IMR-90 (cell line): ENCODE measurements around the gene ANO10. TPM values are rescaled to one million over a fixed set of nuclear protein-coding genes. Genes with fewer than 3 reads are reported as not detected.

ENCODE experiments used
- ATAC-seq: fragments of 200-7000 bp; cut with Tn5 transposase; 2 replicates; pipeline ENCODE4 v1.9.1; 2020; ENCODE audit warnings: low read depth, mild to moderate bottlenecking, moderate library complexity
- BruUV-seq: library from RNA; stranded (reverse); fragments of 400-500 nt; replicated peaks from 2 replicates; lab custom pipeline; 2021; lab: Mats Ljungman, UMichigan
- CTCF ChIA-PET: fragments of 300-600 bp; formaldehyde crosslinking; extraction: SDS; loops from one replicate; lab custom pipeline; 2021; ENCODE audit warnings: antibody characterized with exemption; lab: Yijun Ruan, JAX
- POLR2A ChIA-PET: fragments of 300-600 bp; sonication (Branson Sonifier 250); formaldehyde crosslinking; loops from one replicate; lab custom pipeline; 2022; ENCODE audit warnings: antibody characterized with exemption; ENCODE audit not compliant: unreplicated experiment; lab: Charles Lee
- DNase-seq: peaks from one replicate; pipeline ENCODE4 v3.0.0; 2013
- H2AFZ ChIP-seq: replicated peaks from 2 replicates; pipeline ENCODE3; 2013; ENCODE audit warnings: low read length, mild to moderate bottlenecking; ENCODE audit not compliant: poor library complexity
- H2AK5ac ChIP-seq: 2 replicates; pipeline ENCODE4 v1.6.1; 2013; ENCODE audit warnings: low read depth, low read length, inconsistent platforms
- H2AK9ac ChIP-seq: replicated peaks from 2 replicates; pipeline ENCODE3; 2013; ENCODE audit warnings: mild to moderate bottlenecking, low read depth, low read length, moderate library complexity; ENCODE audit not compliant: poor library complexity
- H2BK120ac ChIP-seq: 2 replicates; pipeline ENCODE4 v1.6.1; 2013; ENCODE audit warnings: low read depth, low read length, inconsistent platforms
- H2BK15ac ChIP-seq: 3 replicates; pipeline ENCODE4 v1.6.1; 2013; ENCODE audit warnings: low read depth, low read length, inconsistent platforms
- H2BK20ac ChIP-seq: 2 replicates; pipeline ENCODE4 v1.6.1; 2013; ENCODE audit warnings: low read depth, mild to moderate bottlenecking, inconsistent platforms, low read length, moderate library complexity
- H2BK5ac ChIP-seq: 2 replicates; pipeline ENCODE4 v1.6.1; 2013; ENCODE audit warnings: mild to moderate bottlenecking, low read depth, low read length, inconsistent platforms; ENCODE audit not compliant: poor library complexity, severe bottlenecking
- H3K14ac ChIP-seq: replicated peaks from 2 replicates; pipeline ENCODE4 v1.6.1; 2013; ENCODE audit warnings: low read depth, low read length, inconsistent platforms
- H3K18ac ChIP-seq: 2 replicates; pipeline ENCODE4 v1.6.1; 2013; ENCODE audit warnings: low read depth, low read length, control low read depth
- H3K23ac ChIP-seq: 2 replicates; pipeline ENCODE4 v1.6.1; 2013; ENCODE audit warnings: low read depth, low read length, inconsistent platforms
- H3K27ac ChIP-seq: 2 replicates; pipeline ENCODE4 v1.5.1; 2013; ENCODE audit warnings: mild to moderate bottlenecking, control low read depth, low read length; ENCODE audit not compliant: insufficient read depth
- H3K27me3 ChIP-seq: 2 replicates; pipeline ENCODE4 v1.6.1; 2013; ENCODE audit warnings: low read length; ENCODE audit not compliant: control insufficient read depth, insufficient read depth
- H3K36me3 ChIP-seq: 2 replicates; pipeline ENCODE4 v1.6.1; 2013; ENCODE audit warnings: low read length, mixed read lengths; ENCODE audit not compliant: control insufficient read depth, insufficient read depth
- H3K4ac ChIP-seq: 2 replicates; pipeline ENCODE4 v1.6.1; 2013; ENCODE audit warnings: low read depth, low read length, inconsistent platforms
- H3K4me1 ChIP-seq: 2 replicates; pipeline ENCODE4 v1.6.1; 2013; ENCODE audit warnings: low read length, mixed read lengths; ENCODE audit not compliant: control insufficient read depth, insufficient read depth
- H3K4me2 ChIP-seq: 2 replicates; pipeline ENCODE4 v1.6.1; 2013; ENCODE audit warnings: low read depth, mild to moderate bottlenecking, control low read depth, low read length, moderate library complexity
- H3K4me3 ChIP-seq: 2 replicates; pipeline ENCODE4 v1.5.1; 2013; ENCODE audit warnings: low read depth, mild to moderate bottlenecking, control low read depth, low read length, moderate library complexity; ENCODE audit not compliant: insufficient read depth
- H3K56ac ChIP-seq: 2 replicates; pipeline ENCODE4 v1.6.1; 2013; ENCODE audit warnings: low read length, inconsistent platforms; ENCODE audit not compliant: insufficient read depth; ENCODE audit errors: extremely low read depth
- H3K79me1 ChIP-seq, 2 experiments: 2 replicates each; pipeline ENCODE4 v1.6.1; 2013; ENCODE audit warnings: low read length in 2 of 2, inconsistent platforms in 1 of 2, low read depth in 1 of 2
- H3K9ac ChIP-seq: 2 replicates; pipeline ENCODE4 v1.6.1; 2013; ENCODE audit warnings: low read depth, low read length, control low read depth
- H3K9me1 ChIP-seq: 2 replicates; pipeline ENCODE4 v1.6.1; 2013; ENCODE audit warnings: low read length, inconsistent platforms; ENCODE audit not compliant: insufficient read depth
- H3K9me3 ChIP-seq: 2 replicates; pipeline ENCODE4 v1.6.1; 2013; ENCODE audit warnings: low read length; ENCODE audit not compliant: control insufficient read depth, insufficient read depth
- H4K20me1 ChIP-seq: 2 replicates; pipeline ENCODE4 v1.6.1; 2013; ENCODE audit warnings: low read length, inconsistent platforms; ENCODE audit not compliant: insufficient read depth
- H4K5ac ChIP-seq: 2 replicates; pipeline ENCODE4 v1.6.1; 2013; ENCODE audit warnings: mild to moderate bottlenecking, low read depth, low read length, control low read depth
- H4K8ac ChIP-seq, 2 experiments: 2 replicates each; pipeline ENCODE4 v1.6.1; 2013; ENCODE audit warnings: low read depth in 2 of 2, low read length in 2 of 2, control low read depth in 1 of 2, inconsistent platforms in 1 of 2
- H4K91ac ChIP-seq: 2 replicates; pipeline ENCODE4 v1.6.1; 2013; ENCODE audit warnings: low read depth, low read length, inconsistent platforms; ENCODE audit not compliant: insufficient read depth
- BHLHE40 ChIP-seq: fragments of 150-350 bp; IDR thresholded peaks from 2 replicates; pipeline ENCODE4 v1.6.1; 2016; ENCODE audit warnings: mild to moderate bottlenecking, low read depth, low read length
- MAFK ChIP-seq: IDR thresholded peaks from 2 replicates; pipeline ENCODE4 v1.6.1; 2012; ENCODE audit warnings: low read depth, low read length, improper control_type of control experiment
- RAD21 ChIP-seq: IDR thresholded peaks from 2 replicates; pipeline ENCODE4 v1.6.1; 2012; ENCODE audit warnings: low read length, improper control_type of control experiment
- RFX5 ChIP-seq: IDR thresholded peaks from 2 replicates; pipeline ENCODE4 v1.8.0; 2012; ENCODE audit warnings: low read depth, mild to moderate bottlenecking, low read length, moderate library complexity
- WGBS, 2 experiments: methylation state at CpG; one replicate each; pipeline versions ENCODE4 v1.1.5 to v1.1.7; 2013; ENCODE audit warnings: missing lambda C conversion rate in 2 of 2; ENCODE audit not compliant: insufficient read length in 1 of 2; ENCODE audit errors: extremely low coverage in 2 of 2; 5-methylcytosine and 5-hydroxymethylcytosine counted together
- dilution Hi-C: fragments of 300-500 bp; cut with HindIII; formaldehyde crosslinking; loops from one replicate; pipeline ENCODE4 v1.14.3; 2018; ENCODE audit warnings: low sequenced_read_pairs; ENCODE audit not compliant: unreplicated experiment
- in situ Hi-C: fragments of 300-500 bp; cut with MboI; formaldehyde crosslinking; loops from 3 replicates; pipeline ENCODE4 v1.14.3; 2019; ENCODE audit warnings: low sequenced_read_pairs, inconsistent platforms, mixed read lengths
- intact Hi-C: fragments of 100-400 bp; cut with micrococcal nuclease; formaldehyde crosslinking; loops from 2 replicates; pipeline ENCODE4 v1.10.0; 2022
- polyA plus RNA-seq, 3 experiments: library from polyadenylated mRNA; depleted of rRNA; stranded (reverse); fragments of >200 nt; gene quantifications; 2 replicates each; pipeline ENCODE4 v1.2.3, GENCODE V29; 2012; ENCODE audit warnings: low replicate concordance in 1 of 3
- total RNA-seq: library from RNA; depleted of rRNA; stranded (reverse); fragments of >200 nt; gene quantifications from 2 replicates; pipeline ENCODE4 v1.2.3, GENCODE V29; 2012
- TF ChIP-seq, protein P1 (sequence below): fragments of 150-350 bp; IDR thresholded peaks from 2 replicates; pipeline ENCODE4 v1.6.1; 2016; ENCODE audit warnings: low read depth, mild to moderate bottlenecking, low read length, moderate library complexity, borderline replicate concordance

Gene ANO10
- total and polyA plus RNA-seq, 2 of the 4 experiments (the other 2 are of a cell fraction): 28.5 to 41.6 TPM

DNA sequence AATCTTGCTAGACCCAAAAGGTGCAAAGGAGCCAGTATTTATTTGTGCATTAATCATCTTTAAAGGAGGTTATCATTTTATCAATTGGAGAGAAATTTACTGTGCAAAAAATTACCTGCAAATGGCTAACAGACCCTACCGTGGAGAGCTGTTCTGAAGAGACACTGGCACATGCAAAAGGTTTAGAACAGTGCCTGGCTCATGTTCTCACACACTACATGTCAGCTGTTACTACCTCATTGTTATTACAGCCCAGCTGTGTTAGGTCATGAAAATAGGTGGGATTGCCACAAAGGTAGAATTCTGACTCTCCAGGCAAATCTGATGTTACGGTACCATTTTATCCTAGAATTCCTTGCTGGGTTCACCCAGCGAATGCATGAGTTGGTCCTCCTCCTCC is 198.2 kb downstream of the ANO10 start:
- Histone ChIP-seq H2BK20ac (no peak overlapping the region), H3K36me3 (peaks cover 4% of the 10 kb centered on the region), H2BK15ac (no peak overlapping the region), H3K27ac (no peak overlapping the region), H3K9ac (no peak overlapping the region), H3K18ac (no peak overlapping the region), H3K9me3 (peaks cover 2% of the 10 kb centered on the region; the same call in 1 of the 2 replicates), H3K79me1 (no peaks in the 10 kb centered on the region), H3K56ac (no peak overlapping the region), H4K91ac (no peak overlapping the region), H3K14ac (no peak overlapping the region), H4K20me1 (no peaks in the 10 kb centered on the region), H3K4ac (no peak overlapping the region), H4K5ac (no peak overlapping the region), H2AK9ac (no peak overlapping the region), H2AK5ac (no peak overlapping the region), H4K8ac (no peak overlapping the region), H2BK120ac (no peak overlapping the region), H3K4me2 (no peak overlapping the region), H3K9me1 (no peaks in the 10 kb centered on the region; the same call in 1 of the 2 replicates), H3K4me3 (no peak overlapping the region), H2AFZ (no peak overlapping the region), H2BK5ac (no peak overlapping the region), H3K23ac (no peak overlapping the region), H3K27me3 (no peaks in the 10 kb centered on the region), H3K4me1 (peaks cover 3% of the 10 kb centered on the region; the same call in 1 of the 2 replicates)
- no peak for ATAC-seq
- no peak for DNase-seq
- ChIA-PET POLR2A (no interaction called here), CTCF (no interaction called here)
- no peak for TF ChIP-seq BHLHE40
- no peak for TF ChIP-seq RFX5
- no peak for TF ChIP-seq RAD21
- TF ChIP-seq, protein P1, sequence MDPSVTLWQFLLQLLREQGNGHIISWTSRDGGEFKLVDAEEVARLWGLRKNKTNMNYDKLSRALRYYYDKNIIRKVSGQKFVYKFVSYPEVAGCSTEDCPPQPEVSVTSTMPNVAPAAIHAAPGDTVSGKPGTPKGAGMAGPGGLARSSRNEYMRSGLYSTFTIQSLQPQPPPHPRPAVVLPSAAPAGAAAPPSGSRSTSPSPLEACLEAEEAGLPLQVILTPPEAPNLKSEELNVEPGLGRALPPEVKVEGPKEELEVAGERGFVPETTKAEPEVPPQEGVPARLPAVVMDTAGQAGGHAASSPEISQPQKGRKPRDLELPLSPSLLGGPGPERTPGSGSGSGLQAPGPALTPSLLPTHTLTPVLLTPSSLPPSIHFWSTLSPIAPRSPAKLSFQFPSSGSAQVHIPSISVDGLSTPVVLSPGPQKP: no peak
- TF ChIP-seq MAFK: no peak
- BruUV-seq: no TSS peak
- no CpG with 5 or more reads among the region's 3 CpGs for WGBS, 2 experiments
- in situ Hi-C loops (no loop called here), intact Hi-C loops (no loop called here), dilution Hi-C loops (no loop called here)
